HG03354 (cell line): Measurements from ENCODE around the gene ATP6V0D1.

Experiments used
- ATAC-seq: cut with Tn5 transposase; IDR thresholded peaks from one replicate; pipeline ENCODE4 v1.9.1; 2021; ENCODE audit warnings: mild to moderate bottlenecking; ENCODE audit not compliant: unreplicated experiment, poor library complexity, severe bottlenecking

ATP6V0D1 gene

DNA sequence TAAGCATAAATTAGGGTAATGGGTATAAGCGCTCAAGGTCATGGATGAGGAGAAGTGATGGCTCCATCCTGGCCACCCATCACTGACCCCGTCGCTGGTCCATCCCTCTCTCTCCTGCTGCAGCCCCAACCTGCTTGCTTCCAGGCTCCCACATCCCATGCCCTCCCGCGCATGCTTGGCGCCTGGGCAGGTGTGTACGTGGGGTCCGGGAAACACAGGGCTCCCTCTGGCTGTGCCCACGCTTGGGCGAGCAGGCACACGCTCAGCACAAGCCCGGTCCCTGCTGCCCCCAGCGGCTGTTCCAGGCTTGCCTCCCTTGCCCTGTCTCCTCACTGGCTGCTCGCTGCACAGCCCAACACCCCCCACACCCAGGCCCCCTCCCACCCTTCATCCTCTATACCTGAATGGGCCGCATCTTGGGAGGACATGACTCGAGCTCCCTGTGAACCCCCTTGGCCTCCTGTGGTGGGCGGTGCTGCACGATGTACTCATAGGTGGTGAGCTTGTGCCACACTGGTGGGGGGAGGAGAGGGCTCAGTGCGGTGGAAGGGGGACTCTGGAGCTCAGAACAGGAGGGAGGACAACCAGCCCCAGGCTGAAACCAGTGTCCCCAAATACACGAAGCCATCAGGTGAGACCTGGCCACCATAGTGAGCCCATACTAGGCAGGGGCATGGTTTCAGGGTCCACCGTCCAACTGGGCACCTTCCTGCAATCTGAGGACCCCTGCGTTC lies 83.0 kb downstream of the ATP6V0D1 start:
- ATAC-seq = no peak

DNA sequence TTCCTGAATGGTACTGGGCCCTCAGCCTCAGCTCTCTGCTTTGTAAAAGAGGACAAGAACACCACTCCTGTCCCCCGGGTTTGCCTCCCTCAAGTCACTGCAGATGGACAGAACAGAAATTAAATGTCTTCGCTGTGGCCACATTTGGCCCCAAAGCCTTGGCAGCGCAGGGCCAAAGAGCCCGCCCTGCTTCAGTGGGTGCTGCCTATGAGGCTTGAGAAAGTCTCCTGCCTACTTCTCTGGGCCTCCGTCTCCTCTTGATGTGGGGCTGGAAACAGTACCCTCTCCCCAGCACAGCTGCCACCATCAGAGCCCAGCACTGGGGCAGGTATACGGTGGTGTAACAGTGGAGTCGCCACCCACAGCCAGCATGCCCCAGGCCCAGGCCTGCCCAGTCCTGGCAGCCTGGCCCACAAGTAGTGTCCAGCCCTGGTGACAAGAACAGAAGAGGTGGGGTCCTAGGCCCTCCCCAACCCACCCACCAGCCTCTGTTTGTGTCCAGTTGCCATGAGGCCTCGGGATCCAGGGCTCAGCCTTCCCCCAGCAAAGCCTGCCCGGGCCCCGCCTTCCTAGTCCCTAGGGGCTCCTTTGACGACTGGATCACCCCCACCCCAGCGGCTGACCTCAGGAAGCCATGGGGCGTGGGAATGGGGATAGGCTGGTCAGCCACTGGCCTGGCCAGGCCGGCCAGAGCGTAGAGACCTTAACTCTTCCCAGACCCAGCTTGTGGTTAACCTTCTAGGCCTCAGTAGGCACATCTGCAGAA lies 83.7 kb downstream of the ATP6V0D1 start:
- ATAC-seq = no peak

DNA sequence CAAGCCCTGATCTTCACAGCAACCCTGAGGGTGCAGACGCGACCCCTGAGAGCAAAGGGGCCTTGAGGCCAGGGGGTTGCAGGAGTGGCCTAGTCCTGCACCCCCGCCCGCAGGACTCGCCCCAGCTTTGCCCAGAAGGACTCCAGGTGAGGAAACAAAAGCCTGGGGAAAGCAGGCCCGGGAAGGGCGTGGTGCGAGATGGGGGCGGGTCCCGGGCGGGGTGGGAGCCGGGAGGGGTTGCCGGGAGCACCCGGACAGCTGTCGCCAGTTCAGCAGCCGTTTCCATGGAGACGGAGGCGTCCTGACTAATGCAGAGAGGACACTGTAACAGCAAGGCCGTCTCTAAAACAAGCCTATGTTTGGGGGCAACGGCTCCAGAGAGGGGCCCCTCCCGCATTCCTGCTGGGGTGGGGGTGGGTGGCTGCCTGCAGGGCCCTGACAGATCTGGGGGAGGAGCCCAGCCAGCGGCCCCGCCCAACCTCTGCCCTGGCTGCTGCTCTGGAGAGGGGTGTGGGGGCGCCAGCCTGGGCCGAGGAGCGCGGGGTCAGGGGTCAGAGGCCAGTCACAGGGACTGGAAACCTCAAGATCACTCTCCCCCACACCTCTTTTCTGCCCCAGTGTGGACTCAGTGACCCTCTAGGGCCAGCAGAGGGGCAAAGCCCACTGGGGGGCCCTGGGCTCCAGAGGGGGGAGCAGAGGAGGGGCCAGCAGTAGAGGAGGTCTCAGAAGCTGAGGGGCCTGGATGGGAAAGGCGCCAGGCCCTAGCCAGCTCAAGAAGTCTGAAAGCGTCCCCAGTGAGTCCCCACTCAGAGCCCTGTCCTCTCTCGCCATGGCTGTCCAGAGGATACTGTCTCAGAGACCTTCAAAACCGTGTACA lies 84.6 kb downstream of the ATP6V0D1 start:
- ATAC-seq = no peak

DNA sequence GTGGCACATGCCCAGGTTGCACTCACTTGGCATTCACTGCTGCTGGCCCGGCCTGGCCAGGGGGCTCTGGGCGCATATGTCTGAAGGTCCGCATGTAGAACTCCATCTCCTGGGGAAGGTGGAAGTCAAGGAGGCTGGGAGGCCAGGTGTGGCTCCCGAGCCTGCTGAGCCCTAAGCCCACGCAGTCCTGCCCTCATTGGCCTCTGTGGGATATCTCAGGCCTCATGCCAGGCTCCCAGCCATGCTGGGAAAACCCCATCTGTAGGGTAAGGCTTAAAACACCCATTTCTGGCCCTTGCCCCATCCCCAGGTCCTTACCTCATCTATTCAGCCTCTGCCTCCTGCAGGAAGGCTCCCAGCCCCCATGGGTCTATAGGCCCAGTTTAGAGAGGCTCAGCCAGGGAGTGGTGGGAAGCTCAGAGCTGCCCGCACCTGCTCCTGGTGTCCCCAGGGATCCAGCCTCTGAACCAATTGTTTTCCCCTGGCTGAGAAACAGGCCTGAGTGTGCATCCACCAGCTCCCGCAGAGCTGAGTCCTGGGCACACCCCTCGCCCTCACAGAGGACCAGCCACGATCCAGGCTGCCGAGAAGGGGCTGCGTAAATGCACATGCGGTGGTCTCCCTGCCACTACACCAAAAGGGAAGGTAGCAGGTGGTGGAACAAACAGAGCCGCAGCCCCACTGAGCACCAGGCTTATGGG lies 85.3 kb downstream of the ATP6V0D1 start:
- ATAC-seq = no peak

DNA sequence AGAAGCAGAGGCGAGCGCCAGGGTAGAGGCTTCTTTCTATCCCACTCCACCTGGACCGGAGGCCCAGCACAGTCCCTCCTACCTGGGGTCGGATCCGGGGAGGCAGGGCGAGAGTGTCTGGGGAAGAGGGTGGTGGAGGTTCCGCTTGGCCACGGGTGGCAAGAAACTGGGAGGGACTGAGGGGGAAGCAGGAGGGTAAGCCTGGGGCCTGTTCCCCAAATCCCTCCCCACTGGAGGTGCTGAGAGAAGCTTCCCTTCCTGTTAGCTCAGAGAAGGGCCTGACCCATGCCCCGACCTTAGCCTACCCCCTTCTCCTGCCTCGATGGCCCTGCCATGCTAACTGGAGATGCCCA lies 85.9 kb downstream of the ATP6V0D1 start:
- ATAC-seq = no peak

DNA sequence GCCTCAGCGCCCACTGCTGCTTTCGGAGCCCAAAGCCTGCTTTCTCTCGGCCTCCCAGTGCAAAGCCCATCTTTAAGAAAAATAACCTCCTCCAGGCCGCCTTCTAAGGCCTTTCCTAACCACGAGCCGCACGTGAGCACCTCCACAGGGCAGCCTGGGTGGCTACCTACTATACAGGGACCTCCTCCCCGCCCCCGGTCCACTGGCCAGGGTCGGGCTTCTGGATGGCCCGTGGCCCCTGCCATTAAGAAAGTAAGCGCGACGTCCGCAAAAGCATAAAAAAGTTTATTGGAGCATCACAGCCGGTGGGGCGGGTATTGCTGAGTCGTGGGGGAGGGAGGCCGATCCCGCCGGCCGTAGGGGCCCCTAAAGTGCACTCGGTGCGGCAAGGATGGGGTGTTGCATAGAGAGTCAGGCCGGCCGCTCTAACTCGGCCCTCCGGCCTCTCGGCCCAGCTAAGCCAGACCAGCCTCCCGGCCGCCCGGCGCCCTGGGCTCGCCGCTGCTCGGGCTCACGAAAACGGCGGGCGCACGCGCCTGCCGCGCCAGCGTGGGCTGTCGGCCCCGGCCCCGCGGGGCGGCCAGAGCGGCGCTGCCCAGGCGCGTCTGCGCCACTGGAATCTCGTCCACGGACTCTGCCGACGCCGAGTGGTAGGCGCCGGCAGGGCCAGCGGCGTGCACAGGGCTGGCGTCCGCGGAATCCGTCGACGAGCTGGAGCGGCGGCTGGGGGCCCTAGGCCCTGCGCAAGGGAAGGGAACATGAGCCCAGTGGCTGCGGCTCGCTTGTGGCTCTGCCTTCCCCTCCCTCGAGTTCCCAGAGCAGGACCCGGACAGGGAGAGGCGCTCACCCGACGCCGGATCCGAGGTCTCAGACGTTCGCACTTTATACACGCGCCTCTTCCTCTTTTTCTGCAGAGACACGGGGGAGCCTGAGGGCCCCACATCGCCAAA lies 86.5 kb downstream of the ATP6V0D1 start:
- ATAC-seq = no peak

DNA sequence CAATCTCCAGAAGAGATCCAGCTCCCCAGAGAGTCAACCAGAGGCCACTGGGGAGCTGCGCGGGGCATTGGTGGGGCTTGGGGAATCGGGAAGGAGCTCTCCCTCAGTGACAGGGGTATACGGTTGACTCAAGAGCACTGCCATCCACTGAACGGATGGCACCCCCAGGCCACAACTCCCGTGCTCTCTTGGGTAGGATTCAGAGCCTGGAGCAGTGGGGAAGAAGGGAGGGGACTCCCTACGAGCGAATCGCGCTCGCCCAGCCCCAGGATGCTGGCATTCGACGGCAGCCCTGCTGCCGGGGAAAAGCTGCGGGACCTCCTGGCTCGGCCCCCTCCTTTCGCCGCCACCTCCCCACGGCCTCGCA lies 87.2 kb downstream of the ATP6V0D1 start:
- ATAC-seq = no peak

DNA sequence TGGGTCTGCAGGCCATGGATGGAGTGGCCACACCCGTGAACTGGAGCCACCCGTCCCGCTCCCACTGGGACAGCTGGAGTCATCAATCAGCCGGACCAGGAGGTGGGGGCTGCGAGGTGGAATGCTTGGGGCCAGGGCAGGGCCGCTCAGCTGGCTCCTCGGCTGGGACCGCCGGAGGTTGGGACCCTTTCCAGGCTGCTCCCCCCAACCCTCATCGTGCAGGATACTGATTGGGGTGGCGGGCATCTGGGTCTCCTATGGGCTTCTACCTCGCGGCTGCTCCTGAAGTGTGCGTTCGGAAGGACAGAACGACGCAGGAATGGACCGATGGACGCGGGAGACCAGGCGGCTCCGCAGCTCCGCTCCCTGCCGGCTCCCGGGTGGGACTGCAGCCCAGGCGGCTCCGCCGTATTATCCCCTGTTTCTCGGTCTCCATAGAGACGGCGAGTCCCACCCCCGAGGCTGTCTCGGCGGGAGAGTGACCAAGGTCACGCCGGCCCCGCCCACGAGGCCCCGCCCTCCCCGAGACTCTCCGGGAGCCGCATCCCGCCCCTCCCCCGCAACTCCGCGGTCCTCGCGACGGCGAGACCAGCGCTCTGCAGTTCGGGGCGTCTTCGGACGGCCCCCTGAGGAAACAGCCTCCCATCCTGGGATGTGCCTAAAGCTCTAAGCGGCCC lies 87.7 kb downstream of the ATP6V0D1 start, which contains the start of gene TPPP3:
TPPP3 (minus strand) TSS at position 388 of the 677 bp plus-strand sequence. CDS start 2,387 bp downstream, outside the sequence.
- no peak for ATAC-seq

DNA sequence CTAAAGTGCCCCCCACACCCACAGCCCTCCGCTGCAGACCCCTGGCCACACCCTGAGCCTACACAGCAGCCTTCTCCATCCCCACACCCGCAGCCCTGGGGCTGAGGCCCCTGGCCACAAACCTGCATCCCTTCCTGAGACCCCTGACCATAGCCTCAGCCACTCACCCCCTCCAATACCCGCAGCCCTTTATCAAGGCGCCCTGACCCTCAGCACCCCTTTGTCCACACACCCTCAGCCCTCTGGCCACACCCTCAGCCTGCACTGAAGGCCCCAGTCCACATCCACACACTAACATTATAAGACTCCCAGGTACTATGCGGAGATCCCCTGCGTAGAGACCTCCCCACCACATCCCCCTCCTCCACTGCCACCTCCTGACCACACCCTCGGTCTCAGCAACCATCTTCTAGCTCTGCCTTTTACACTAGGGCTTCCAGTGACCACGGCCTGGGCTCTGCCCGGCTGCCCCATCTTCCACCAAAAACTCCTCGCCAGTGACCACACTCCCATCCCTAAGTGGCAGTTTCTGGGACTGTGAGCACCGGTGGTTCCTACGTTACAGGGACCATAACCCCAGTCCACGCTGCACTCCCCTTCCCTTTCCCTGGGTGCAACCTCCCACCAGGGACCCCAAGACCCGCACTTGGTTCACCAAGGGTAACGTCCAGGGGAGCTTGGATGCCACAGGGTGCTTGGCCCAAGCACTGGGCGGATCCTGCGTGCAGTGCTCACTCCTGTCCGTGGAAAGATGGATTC lies 88.5 kb downstream of the ATP6V0D1 start:
- no peak for ATAC-seq

DNA sequence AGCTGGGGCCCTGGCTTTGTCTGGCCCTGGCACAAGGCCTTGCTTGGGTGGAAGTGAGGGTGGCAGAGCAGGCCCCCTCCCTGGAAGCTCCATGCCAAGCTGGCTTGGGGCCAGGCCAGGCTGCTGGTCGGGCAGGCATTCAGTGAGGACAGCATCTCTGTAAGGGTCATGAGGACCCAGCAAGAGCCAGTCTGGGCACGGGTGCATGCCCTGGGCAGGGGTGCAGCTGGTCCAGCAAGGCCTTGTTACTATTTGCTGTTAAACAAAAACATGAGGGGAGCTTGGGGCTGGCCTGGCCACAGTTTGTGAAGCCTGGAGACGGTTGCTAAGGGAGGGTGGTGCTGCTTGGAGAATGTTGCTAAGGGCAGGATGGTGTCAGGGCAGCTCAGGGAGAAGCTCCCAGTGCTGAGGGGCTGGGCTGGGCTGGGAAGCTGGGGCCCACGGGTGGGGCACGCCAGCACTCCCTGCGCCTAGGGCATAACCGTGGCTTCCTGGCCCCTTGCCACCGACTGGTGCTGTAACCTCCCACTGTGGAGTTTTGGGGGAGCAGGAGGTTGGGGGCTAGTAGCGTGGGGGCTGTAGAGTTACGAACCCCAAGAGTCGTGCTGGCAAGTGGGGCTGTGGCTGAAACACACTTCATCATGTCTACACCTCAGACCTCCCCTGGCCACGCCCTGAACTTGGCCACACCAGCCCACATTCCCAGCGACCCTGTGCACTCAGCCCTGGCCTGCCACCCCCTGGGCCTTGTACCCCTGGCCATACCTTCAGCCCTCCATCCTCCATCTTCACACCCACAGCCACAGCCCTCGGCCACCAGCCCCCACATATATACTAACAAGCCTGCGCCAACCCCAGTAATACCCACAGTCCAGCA lies 89.3 kb downstream of the ATP6V0D1 start:
- no peak for ATAC-seq

DNA sequence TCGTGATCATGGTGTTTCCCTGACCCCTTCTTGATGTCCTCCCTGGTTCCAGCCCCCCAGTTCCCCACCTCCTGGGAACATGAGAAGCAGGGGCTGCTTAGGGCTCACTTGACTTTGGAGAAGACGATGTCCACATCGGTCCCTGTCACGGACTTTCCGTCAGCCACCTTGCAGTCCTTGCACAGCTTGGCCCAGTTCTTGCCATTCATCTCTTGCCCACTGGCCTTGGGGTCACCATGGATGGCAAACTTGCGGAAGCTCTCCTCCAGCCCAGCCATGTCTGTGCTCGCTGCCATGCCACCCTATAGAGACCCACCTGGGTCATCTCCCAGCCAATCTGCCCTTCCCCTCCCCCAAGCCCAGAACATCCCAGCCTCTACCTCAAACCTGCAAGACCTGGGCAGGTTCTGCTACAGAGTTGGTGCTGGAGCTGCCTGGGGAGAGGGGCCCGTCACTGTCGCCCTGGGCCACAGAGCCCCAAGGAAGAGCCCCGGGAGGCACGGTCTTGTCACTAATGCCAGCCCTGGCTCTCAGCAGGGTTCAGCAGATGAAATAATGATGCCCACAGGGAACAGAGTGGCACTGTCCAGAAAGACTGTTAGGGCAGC lies 90.0 kb downstream of the ATP6V0D1 start:
- ATAC-seq = no peak

DNA sequence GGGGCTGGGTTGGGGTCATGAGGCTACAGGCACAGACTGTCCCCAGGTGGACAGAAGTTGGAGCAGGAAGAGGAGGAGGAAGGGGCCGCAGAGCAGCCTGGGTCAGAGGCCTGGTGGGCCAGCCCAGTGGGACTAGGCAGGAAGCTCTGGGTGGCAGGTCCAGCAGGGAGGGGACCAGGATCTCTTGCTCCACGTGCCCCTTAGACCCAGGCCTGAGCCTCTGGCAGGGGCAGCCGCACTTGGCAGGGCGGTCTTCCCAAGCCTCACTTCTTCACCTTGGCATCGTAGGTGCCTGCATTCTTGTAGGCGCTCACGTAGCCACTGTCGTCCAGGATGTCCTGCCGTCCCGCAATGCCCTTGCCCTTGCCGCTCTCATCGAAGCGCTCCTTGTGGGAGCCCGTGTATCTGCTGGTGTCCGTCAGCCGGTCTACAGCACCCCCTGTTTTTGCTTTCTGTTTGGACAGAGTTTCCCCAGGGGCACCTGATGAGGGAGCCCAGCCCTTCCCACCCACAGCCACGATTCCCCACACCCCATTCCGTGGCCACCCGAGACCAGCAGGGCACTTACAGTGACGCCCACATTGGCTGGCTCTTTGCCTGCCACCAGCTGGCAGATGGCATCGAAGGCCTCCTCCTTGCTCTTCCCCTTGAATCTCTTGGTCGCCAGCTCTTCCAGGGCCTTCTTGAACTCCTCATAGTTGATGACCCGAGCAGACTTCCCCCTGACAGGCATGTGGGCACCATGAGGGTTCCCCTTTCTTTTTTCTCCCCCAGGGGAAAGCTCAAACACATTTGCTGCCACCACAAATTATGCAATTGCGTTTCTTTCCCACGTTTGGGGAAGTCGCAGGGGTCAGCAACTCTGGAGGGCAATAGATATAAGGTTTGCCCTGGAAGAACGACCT lies 90.8 kb downstream of the ATP6V0D1 start:
- no peak for ATAC-seq

DNA sequence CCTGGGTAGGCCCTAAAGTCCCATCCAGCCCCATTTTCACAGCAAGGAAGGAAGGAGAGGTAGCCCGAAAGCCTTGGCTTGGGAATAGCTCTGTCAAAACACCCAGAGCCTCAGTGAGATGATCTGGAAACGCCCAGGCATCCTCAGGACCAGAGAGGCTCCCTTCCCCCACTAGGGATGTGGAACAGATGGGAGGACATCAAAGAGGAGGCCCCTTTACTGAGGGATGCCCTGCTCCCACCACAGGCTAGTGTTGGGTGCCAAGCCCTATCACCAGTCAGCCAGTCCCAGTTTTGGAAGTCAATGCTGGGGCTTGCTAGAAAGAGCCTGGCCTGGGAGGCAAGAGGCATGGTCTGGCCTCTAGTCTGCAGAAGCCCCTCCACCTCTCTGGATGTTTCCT lies 92.4 kb downstream of the ATP6V0D1 start:
- no peak for ATAC-seq

DNA sequence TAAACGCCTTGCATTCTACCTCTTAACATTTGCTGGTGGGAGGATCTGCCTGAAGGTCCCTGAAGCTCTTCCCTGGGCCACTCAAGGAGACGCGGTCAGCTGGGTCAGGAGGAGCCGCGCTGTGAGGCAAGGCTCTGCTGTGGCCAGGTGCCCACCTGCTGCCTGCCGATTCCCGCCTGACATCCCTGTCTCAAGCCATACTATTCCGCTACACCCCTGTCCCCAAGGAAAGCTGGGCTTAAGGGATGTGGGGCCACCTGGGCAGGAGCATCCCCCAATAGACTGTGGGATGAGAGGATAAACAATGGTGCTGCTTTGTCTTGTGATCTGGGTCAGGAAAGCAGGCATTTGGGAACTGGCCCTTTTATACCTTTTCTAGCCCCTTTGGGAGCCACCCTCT lies 92.8 kb downstream of the ATP6V0D1 start:
- no peak for ATAC-seq
